MM.1S (cell line): Measurements from ENCODE around the gene GYS1.
"Not testable (repeated sequence)": the region's sequence is repeated elsewhere in the genome, so short reads cannot be mapped to it uniquely, and the experiment has no call there.

ENCODE experiments used
- EZH2phosphoT487 ChIP-seq: fragments of 300-600 bp; sonication (generic); IDR thresholded peaks from 2 replicates; pipeline ENCODE4 v1.6.1; 2018; ENCODE audit warnings: antibody characterized with exemption, low read length
- TF ChIP-seq, protein P1 (sequence below): fragments of 300-600 bp; sonication (generic); IDR thresholded peaks from 2 replicates; pipeline ENCODE4 v1.5.1; 2016; ENCODE audit warnings: antibody characterized with exemption, low read length, mixed read lengths

DNA sequence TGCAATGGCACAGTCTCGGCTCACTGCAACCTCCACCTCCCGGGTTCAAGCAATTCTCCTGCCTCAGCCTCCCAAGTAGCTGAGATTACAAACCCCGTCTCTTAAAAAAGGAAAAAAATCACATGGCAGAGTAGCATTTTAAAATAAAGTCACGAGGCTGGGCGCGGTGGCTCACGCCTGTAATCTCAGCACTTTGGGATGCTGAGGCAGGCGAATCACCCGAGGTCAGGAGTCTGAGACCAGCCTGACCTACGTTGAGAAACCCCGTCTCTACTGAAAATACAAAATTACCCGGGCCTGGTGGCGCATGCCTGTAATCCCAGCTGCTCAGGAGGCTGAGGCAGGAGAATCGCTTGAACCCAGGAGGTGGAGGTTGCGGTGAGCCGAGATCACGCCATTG, 65.4 kb downstream of the GYS1 start:
- TF ChIP-seq, protein P1, sequence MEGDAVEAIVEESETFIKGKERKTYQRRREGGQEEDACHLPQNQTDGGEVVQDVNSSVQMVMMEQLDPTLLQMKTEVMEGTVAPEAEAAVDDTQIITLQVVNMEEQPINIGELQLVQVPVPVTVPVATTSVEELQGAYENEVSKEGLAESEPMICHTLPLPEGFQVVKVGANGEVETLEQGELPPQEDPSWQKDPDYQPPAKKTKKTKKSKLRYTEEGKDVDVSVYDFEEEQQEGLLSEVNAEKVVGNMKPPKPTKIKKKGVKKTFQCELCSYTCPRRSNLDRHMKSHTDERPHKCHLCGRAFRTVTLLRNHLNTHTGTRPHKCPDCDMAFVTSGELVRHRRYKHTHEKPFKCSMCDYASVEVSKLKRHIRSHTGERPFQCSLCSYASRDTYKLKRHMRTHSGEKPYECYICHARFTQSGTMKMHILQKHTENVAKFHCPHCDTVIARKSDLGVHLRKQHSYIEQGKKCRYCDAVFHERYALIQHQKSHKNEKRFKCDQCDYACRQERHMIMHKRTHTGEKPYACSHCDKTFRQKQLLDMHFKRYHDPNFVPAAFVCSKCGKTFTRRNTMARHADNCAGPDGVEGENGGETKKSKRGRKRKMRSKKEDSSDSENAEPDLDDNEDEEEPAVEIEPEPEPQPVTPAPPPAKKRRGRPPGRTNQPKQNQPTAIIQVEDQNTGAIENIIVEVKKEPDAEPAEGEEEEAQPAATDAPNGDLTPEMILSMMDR = not testable (repeated sequence)
- not testable (repeated sequence) for TF ChIP-seq EZH2phosphoT487
